GM12878 (cell line): Measurements from ENCODE around the gene PPP1R26. TPM values are rescaled to one million over a fixed set of nuclear protein-coding genes. Genes with fewer than 3 reads are reported as not detected.

Experiments used
- ATAC-seq: fragments of 200-7000 bp; cut with Tn5 transposase; 3 replicates; pipeline ENCODE4 v1.9.1; 2020; ENCODE audit warnings: mild to moderate bottlenecking, moderate library complexity
- BruUV-seq: library from RNA; stranded (reverse); fragments of 400-500 nt; replicated peaks from 2 replicates; lab custom pipeline; 2021; lab: Mats Ljungman, UMichigan
- CTCF ChIA-PET: fragments of 300-600 bp; sonication (Branson Sonifier 250); formaldehyde crosslinking; extraction: SDS; loops from one replicate; lab custom pipeline; 2021; ENCODE audit warnings: inconsistent platforms; lab: Yijun Ruan, JAX
- POLR2A ChIA-PET: fragments of 350-600 bp; formaldehyde crosslinking; extraction: SDS; loops from one replicate; lab custom pipeline; 2021; ENCODE audit warnings: inconsistent platforms; lab: Charles Lee
- RAD21 ChIA-PET: fragments of 300-600 bp; sonication (Branson Sonifier 250); formaldehyde crosslinking; loops from one replicate; lab custom pipeline; 2023; ENCODE audit warnings: antibody characterized with exemption; ENCODE audit not compliant: unreplicated experiment; lab: Charles Lee
- SMC1A ChIA-PET: fragments of 300-600 bp; sonication (Branson Sonifier 250); formaldehyde crosslinking; loops from one replicate; lab custom pipeline; 2023; ENCODE audit not compliant: unreplicated experiment, uncharacterized antibody; lab: Charles Lee
- DNase-seq: peaks from one replicate; pipeline ENCODE4 v3.0.0-alpha.2; 2011; ENCODE audit warnings: low read depth, low spot score
- FAIRE-seq: peaks from 3 replicates; lab custom pipeline; 2011; peaks lifted over from hg19 to GRCh38; lab: Jason Lieb, UNC
- H2AFZ ChIP-seq: 2 replicates; pipeline ENCODE4 v1.6.0; 2011; ENCODE audit warnings: low read depth, low read length, control low read depth; ENCODE audit not compliant: control insufficient read depth
- H3K27ac ChIP-seq: 2 replicates; pipeline ENCODE4 v1.5.1; 2011; ENCODE audit warnings: control low read depth; ENCODE audit not compliant: control insufficient read depth, insufficient read depth
- H3K27me3 ChIP-seq, 2 experiments: replicated peaks in 1 of 2; 2 replicates each; pipeline versions ENCODE4 v1.6.0 to v1.6.1; 2011; ENCODE audit warnings: low read length in 1 of 2; ENCODE audit not compliant: control insufficient read depth in 2 of 2, insufficient read depth in 2 of 2
- H3K36me3 ChIP-seq, 2 experiments: 2 replicates each; pipeline ENCODE4 v1.5.1; 2011; ENCODE audit warnings: low read length in 1 of 2; ENCODE audit not compliant: control insufficient read depth in 2 of 2, insufficient read depth in 2 of 2
- H3K4me1 ChIP-seq: 2 replicates; pipeline ENCODE4 v1.6.1; 2011; ENCODE audit warnings: mild to moderate bottlenecking, low read length, moderate library complexity, mixed read lengths; ENCODE audit not compliant: control insufficient read depth, insufficient read depth
- H3K4me2 ChIP-seq: 2 replicates; pipeline ENCODE4 v1.6.0; 2011; ENCODE audit warnings: control low read depth; ENCODE audit not compliant: control insufficient read depth, insufficient read depth
- H3K4me3 ChIP-seq: fragments of 200-600 bp; sonication (generic); 2 replicates; pipeline ENCODE4 v1.5.1; 2016
- H3K79me2 ChIP-seq: 2 replicates; pipeline ENCODE4 v1.6.0; 2011; ENCODE audit warnings: low read length; ENCODE audit not compliant: control insufficient read depth, insufficient read depth
- H3K9ac ChIP-seq: 2 replicates; pipeline ENCODE4 v1.8.0; 2011; ENCODE audit warnings: low read length, control low read depth, mixed read lengths; ENCODE audit not compliant: control insufficient read depth, insufficient read depth
- H3K9me3 ChIP-seq: replicated peaks from 3 replicates; pipeline ENCODE4 v1.5.1; 2011; ENCODE audit warnings: mild to moderate bottlenecking, low read length; ENCODE audit not compliant: control insufficient read depth, insufficient read depth
- H4K20me1 ChIP-seq: 2 replicates; pipeline ENCODE4 v1.6.0; 2011; ENCODE audit not compliant: control insufficient read depth, insufficient read depth
- BMI1 ChIP-seq: fragments of 450-650 bp; IDR thresholded peaks from 2 replicates; pipeline ENCODE4 v1.6.1; 2016; ENCODE audit warnings: mild to moderate bottlenecking, moderate library complexity, borderline replicate concordance
- CHD4 ChIP-seq: fragments of 200-600 bp; sonication (generic); IDR thresholded peaks from 2 replicates; pipeline ENCODE4 v1.6.1; 2016; ENCODE audit warnings: mild to moderate bottlenecking
- EP300 ChIP-seq, 2 experiments: fragments of 150-350 bp in 1 of 2; IDR thresholded peaks; 2 replicates each; pipeline ENCODE4 v1.6.1; 2011 to 2012; ENCODE audit warnings: low read depth in 2 of 2, low read length in 2 of 2, borderline replicate concordance in 1 of 2, improper control_type of control experiment in 1 of 2, inconsistent platforms in 1 of 2; ENCODE audit not compliant: control insufficient read depth in 1 of 2
- GATAD2B ChIP-seq: fragments of 450-650 bp; conservative IDR thresholded peaks from 2 replicates; pipeline ENCODE4 v1.6.1; 2017; ENCODE audit warnings: low read depth, mild to moderate bottlenecking, moderate library complexity
- KAT2A ChIP-seq: conservative IDR thresholded peaks from 2 replicates; pipeline ENCODE4 v1.6.1; 2011; ENCODE audit warnings: low read depth, low read length; ENCODE audit not compliant: control insufficient read depth
- MXI1 ChIP-seq: fragments of 150-350 bp; IDR thresholded peaks from 2 replicates; pipeline ENCODE4 v1.6.1; 2011; ENCODE audit warnings: low read depth, mild to moderate bottlenecking, inconsistent platforms, low read length, improper control_type of control experiment
- PML ChIP-seq: IDR thresholded peaks from 2 replicates; pipeline ENCODE4 v1.6.1; 2012; ENCODE audit warnings: low read length, inconsistent platforms
- RCOR1 ChIP-seq: conservative IDR thresholded peaks from 2 replicates; pipeline ENCODE4 v1.6.1; 2012; ENCODE audit warnings: low read depth, low read length, improper control_type of control experiment
- RELB ChIP-seq: fragments of 450-650 bp; IDR thresholded peaks from 2 replicates; pipeline ENCODE4 v1.6.1; 2017; ENCODE audit warnings: low read depth, mild to moderate bottlenecking, moderate library complexity
- RUNX3 ChIP-seq: IDR thresholded peaks from 2 replicates; pipeline ENCODE4 v1.6.1; 2012; ENCODE audit warnings: low read length, inconsistent platforms
- SIN3A ChIP-seq: IDR thresholded peaks from 2 replicates; pipeline ENCODE4 v1.6.1; 2012; ENCODE audit warnings: low read depth, low read length, improper control_type of control experiment
- SP1 ChIP-seq: IDR thresholded peaks from one replicate; pipeline ENCODE4 v1.6.1; 2011; ENCODE audit warnings: low read depth, low read length
- WGBS: methylation state at CpG from one replicate; pipeline ENCODE4 v1.1.6; 2016; ENCODE audit warnings: low lambda C conversion rate; ENCODE audit not compliant: insufficient replicate concordance, insufficient coverage; ENCODE audit errors: missing lambda C conversion rate; 5-methylcytosine and 5-hydroxymethylcytosine counted together
- in situ Hi-C: fragments of 300-500 bp; cut with MboI; formaldehyde crosslinking; loops from 9 replicates; pipeline ENCODE4 v1.14.3; 2018; ENCODE audit warnings: mixed read lengths
- intact Hi-C: fragments of 100-400 bp; cut with micrococcal nuclease; formaldehyde crosslinking; loops from one replicate; pipeline ENCODE4 v1.14.2; 2022; ENCODE audit not compliant: unreplicated experiment
- polyA plus RNA-seq, 11 experiments: library from polyadenylated mRNA; depleted of rRNA in 4 of 11; unstranded in 6 of 11; stranded (reverse) in 5 of 11; fragments of >200 nt; fragmentation: Nextera tagmentation in 4 of 11; fragmentation: Illumina TruSeq in 1 of 11; extraction: Ambion mirVana in 4 of 11; extraction: Trizol in 1 of 11; gene quantifications; 1 replicate in 1 of 11; 2 replicates in 10 of 11; pipeline versions ENCODE4 v1.2.1 to v1.2.3, GENCODE V29; 2011 to 2016; ENCODE audit warnings: inconsistent platforms in 2 of 11, missing spikeins in 2 of 11, low read depth in 1 of 11
- total RNA-seq, 4 experiments: library from RNA; depleted of rRNA in 3 of 4; stranded (reverse); fragments of >200 nt in 3 of 4; fragmentation: Illumina TruSeq in 1 of 4; extraction: Trizol in 1 of 4; gene quantifications; 2 replicates each; pipeline versions ENCODE4 v1.2.1 to v1.2.3, GENCODE V29; 2013 to 2021
- TF ChIP-seq, protein P1 (sequence below): fragments of 450-650 bp; formaldehyde crosslinking; IDR thresholded peaks from 2 replicates; pipeline ENCODE4 v1.5.0; 2022; ENCODE audit warnings: mild to moderate bottlenecking, missing genetic modification characterization
- TF ChIP-seq, protein P2 (sequence below): IDR thresholded peaks from 2 replicates; pipeline ENCODE4 v1.6.1; 2011; ENCODE audit warnings: borderline replicate concordance, low read depth, mild to moderate bottlenecking, moderate library complexity, mixed read lengths, low read length; ENCODE audit not compliant: insufficient read depth; ENCODE audit errors: extremely low read length

The PPP1R26 gene
- total and polyA plus RNA-seq, 10 of the 15 experiments (the other 5 are each of a cell fraction or from before 2014, with no cell fraction given), result 0.02 to 1.9 (median 0.18) TPM

- POLR2A ChIA-PET, result no interaction called here
- 2% methylated on average over 54 of the region's 58 CpGs for WGBS
- FAIRE-seq, result peak; percentile 35
- peaks cover 4% of the 10 kb centered on the region; the same call in 1 of the 2 replicates for H4K20me1 ChIP-seq
- peak; percentile 75 for ATAC-seq
- H3K36me3 ChIP-seq, result peaks cover 10 to 17% of the 10 kb centered on the region in 2 experiments; a peak in 3 of 4 replicates
- peak overlapping the region; percentile 100 for H3K4me2 ChIP-seq
- H3K4me3 ChIP-seq, result peak overlapping the region; percentile 78
- peak overlapping the region; percentile 56 for H3K9ac ChIP-seq
- peaks cover 17% of the 10 kb centered on the region for H3K4me1 ChIP-seq
- no peaks in the 10 kb centered on the region for H3K27me3 ChIP-seq
- no peak for DNase-seq
- SMC1A ChIA-PET, result interaction anchor here (0.7 kb wide), 1 partner anchor 10 kb away, joined by 3 read pairs; no protein-coding TSS in a partner anchor
- H2AFZ ChIP-seq, result peak overlapping the region; percentile 86
- no peaks in the 10 kb centered on the region for H3K9me3 ChIP-seq
- no TSS peak for BruUV-seq
- intact Hi-C loops (no loop called here), in situ Hi-C loops (no loop called here)
- RAD21 ChIA-PET, result no interaction called here
- H3K79me2 ChIP-seq, result peaks cover 14% of the 10 kb centered on the region
- CTCF ChIA-PET, result no interaction called here
- no peak overlapping the region for H3K27ac ChIP-seq
- TF ChIP-seq SP1, result peak; percentile 30
- no peak for TF ChIP-seq PML
- TF ChIP-seq, protein P1, sequence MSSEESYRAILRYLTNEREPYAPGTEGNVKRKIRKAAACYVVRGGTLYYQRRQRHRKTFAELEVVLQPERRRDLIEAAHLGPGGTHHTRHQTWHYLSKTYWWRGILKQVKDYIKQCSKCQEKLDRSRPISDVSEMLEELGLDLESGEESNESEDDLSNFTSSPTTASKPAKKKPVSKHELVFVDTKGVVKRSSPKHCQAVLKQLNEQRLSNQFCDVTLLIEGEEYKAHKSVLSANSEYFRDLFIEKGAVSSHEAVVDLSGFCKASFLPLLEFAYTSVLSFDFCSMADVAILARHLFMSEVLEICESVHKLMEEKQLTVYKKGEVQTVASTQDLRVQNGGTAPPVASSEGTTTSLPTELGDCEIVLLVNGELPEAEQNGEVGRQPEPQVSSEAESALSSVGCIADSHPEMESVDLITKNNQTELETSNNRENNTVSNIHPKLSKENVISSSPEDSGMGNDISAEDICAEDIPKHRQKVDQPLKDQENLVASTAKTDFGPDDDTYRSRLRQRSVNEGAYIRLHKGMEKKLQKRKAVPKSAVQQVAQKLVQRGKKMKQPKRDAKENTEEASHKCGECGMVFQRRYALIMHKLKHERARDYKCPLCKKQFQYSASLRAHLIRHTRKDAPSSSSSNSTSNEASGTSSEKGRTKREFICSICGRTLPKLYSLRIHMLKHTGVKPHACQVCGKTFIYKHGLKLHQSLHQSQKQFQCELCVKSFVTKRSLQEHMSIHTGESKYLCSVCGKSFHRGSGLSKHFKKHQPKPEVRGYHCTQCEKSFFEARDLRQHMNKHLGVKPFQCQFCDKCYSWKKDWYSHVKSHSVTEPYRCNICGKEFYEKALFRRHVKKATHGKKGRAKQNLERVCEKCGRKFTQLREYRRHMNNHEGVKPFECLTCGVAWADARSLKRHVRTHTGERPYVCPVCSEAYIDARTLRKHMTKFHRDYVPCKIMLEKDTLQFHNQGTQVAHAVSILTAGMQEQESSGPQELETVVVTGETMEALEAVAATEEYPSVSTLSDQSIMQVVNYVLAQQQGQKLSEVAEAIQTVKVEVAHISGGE (CRISPR knock-in tag), result peak; percentile 50
- no peak for TF ChIP-seq RUNX3
- no peak for TF ChIP-seq KAT2A
- peak; percentile 96 for TF ChIP-seq MXI1
- peak; percentile 95 for TF ChIP-seq SIN3A
- TF ChIP-seq CHD4, result no peak
- 0 out of 2 replicates have a peak, but pooled peaks have one; percentile 7 for TF ChIP-seq GATAD2B
- TF ChIP-seq RCOR1, result no peak
- no peak for TF ChIP-seq EP300 (IDR thresholded peaks at IDR 0.05; ENCODE audit: borderline replicate concordance in 1 of 2, control insufficient read depth in 1 of 2, low read depth in 2 of 2, low read length in 2 of 2)
- peak; percentile 75; the same call in 1 of the 2 replicates for TF ChIP-seq RELB
- peak; percentile 92 for TF ChIP-seq BMI1
- TF ChIP-seq, protein P2, sequence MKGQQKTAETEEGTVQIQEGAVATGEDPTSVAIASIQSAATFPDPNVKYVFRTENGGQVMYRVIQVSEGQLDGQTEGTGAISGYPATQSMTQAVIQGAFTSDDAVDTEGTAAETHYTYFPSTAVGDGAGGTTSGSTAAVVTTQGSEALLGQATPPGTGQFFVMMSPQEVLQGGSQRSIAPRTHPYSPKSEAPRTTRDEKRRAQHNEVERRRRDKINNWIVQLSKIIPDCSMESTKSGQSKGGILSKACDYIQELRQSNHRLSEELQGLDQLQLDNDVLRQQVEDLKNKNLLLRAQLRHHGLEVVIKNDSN, result peak; percentile 97
These were observed 19.9 kb downstream of the PPP1R26 start for GRCh38 chr9:135499326-135500070.
